ENCODE results near the gene CFAP65. TPM values are rescaled to one million over a fixed set of nuclear protein-coding genes. Genes with fewer than 3 reads are reported as not detected.

The CFAP65 gene
- total and polyA plus RNA-seq, 2 of the 4 experiments (the other 2 are of a cell fraction), result not detected

- TF ChIP-seq USF2 (IDR thresholded peaks at IDR 0.05; ENCODE audit: low read depth, low read length), result no peak
Observed at GRCh38 chr2:219024059-219024458, 17.3 kb downstream of the CFAP65 start (continued).

GRCh38 chr2:219023045-219023605, 18.2 kb downstream of the CFAP65 start:
- Histone ChIP-seq H3K14ac (replicated peaks; ENCODE audit: low read depth, low read length) (no peak overlapping the region), H3K4me2 (ENCODE audit: low read depth, low read length) (no peak overlapping the region), H3K4me1 (ENCODE audit: control insufficient read depth, insufficient read depth, low read length) (no peaks in the 10 kb centered on the region), H2AK9ac (replicated peaks; ENCODE audit: low read depth, low read length, poor library complexity) (no peak overlapping the region), H3K18ac (ENCODE audit: low read depth, low read length) (no peak overlapping the region), H2BK5ac (ENCODE audit: low read depth, low read length, poor library complexity, severe bottlenecking) (no peak overlapping the region), H3K4me3 (ENCODE audit: insufficient read depth, low read depth, low read length) (no peak overlapping the region), H2BK20ac (ENCODE audit: low read depth, low read length) (no peak overlapping the region), H2AFZ (replicated peaks; ENCODE audit: low read length, poor library complexity) (no peak overlapping the region), H3K27me3 (ENCODE audit: control insufficient read depth, insufficient read depth, low read length) (peaks cover 76% of the 10 kb centered on the region), H3K9me3 (ENCODE audit: control insufficient read depth, insufficient read depth, low read length) (no peaks in the 10 kb centered on the region), H2BK15ac (ENCODE audit: low read depth, low read length) (no peak overlapping the region), H3K79me1 (ENCODE audit: low read depth in 1 of 2, low read length in 2 of 2) (no peaks in the 10 kb centered on the region), H3K36me3 (ENCODE audit: control insufficient read depth, insufficient read depth, low read length) (no peaks in the 10 kb centered on the region), H3K9me1 (ENCODE audit: insufficient read depth, low read length) (no peaks in the 10 kb centered on the region), H3K56ac (ENCODE audit: extremely low read depth, insufficient read depth, low read length) (no peak overlapping the region), H4K20me1 (ENCODE audit: insufficient read depth, low read length) (no peaks in the 10 kb centered on the region), H4K5ac (ENCODE audit: low read depth, low read length) (no peak overlapping the region), H3K4ac (ENCODE audit: low read depth, low read length) (no peak overlapping the region), H4K91ac (ENCODE audit: insufficient read depth, low read depth, low read length) (no peak overlapping the region), H3K23ac (ENCODE audit: low read depth, low read length) (no peak overlapping the region), H3K9ac (ENCODE audit: low read depth, low read length) (no peak overlapping the region), H2BK120ac (ENCODE audit: low read depth, low read length) (no peak overlapping the region), H4K8ac (ENCODE audit: low read depth in 2 of 2, low read length in 2 of 2) (no peak overlapping the region), H3K27ac (ENCODE audit: insufficient read depth, low read length) (no peak overlapping the region), H2AK5ac (ENCODE audit: low read depth, low read length) (no peak overlapping the region)
- POLR2A ChIA-PET (ENCODE audit: unreplicated experiment), result interaction anchor here (0.5 kb wide), 1 partner anchor 12 kb away, joined by 7 read pairs; no protein-coding TSS in a partner anchor
- DNase-seq (no peak), ATAC-seq (ENCODE audit: low read depth) (no peak)
- WGBS, 2 experiments (ENCODE audit: extremely low coverage in 2 of 2, insufficient read length in 1 of 2), result 60% methylated on average over 3 of the region's 12 CpGs; no CpG with 5 or more reads in 1 of the 2 experiments
- no peak for TF ChIP-seq RAD21 (IDR thresholded peaks at IDR 0.05; ENCODE audit: low read length)
- no peak for TF ChIP-seq CHD1 (IDR thresholded peaks at IDR 0.05; ENCODE audit: low read depth, low read length)
- TF ChIP-seq FOS (IDR thresholded peaks at IDR 0.05; ENCODE audit: low read depth, low read length), result no peak
- no peak for TF ChIP-seq RCOR1 (IDR thresholded peaks at IDR 0.05; ENCODE audit: insufficient replicate concordance, low read length)
- no peak for TF ChIP-seq NFE2L2 (IDR thresholded peaks at IDR 0.05; ENCODE audit: low read depth, low read length)
- TF ChIP-seq CEBPB (IDR thresholded peaks at IDR 0.05; ENCODE audit: low read depth, low read length), result no peak
- in situ Hi-C loops (cut with MboI; ENCODE audit: low sequenced_read_pairs) (no loop called here), intact Hi-C loops (cut with micrococcal nuclease) (no loop called here), dilution Hi-C loops (cut with HindIII; ENCODE audit: low sequenced_read_pairs, unreplicated experiment) (no loop called here)
- BruUV-seq (replicated peaks), result no TSS peak
- CTCF ChIA-PET, result no interaction called here

All from IMR-90 (cell line).